SK-N-SH treated with all-trans-retinoic acid at 6 μM for 48 hours (cell line): Measurements from ENCODE around the gene TARBP1.

Experiments used
- ARNTL ChIP-seq: fragments of 450-650 bp; formaldehyde crosslinking; IDR thresholded peaks from 2 replicates; pipeline ENCODE4 v1.5.0; 2020; ENCODE audit warnings: low read depth, mild to moderate bottlenecking, moderate library complexity, borderline replicate concordance
- CSDC2 ChIP-seq: fragments of 250-450 bp; sonication (Bioruptor Pico); IDR thresholded peaks from 2 replicates; pipeline ENCODE4 v1.5.0; 2020; ENCODE audit warnings: mild to moderate bottlenecking, moderate library complexity
- TF ChIP-seq, protein P1 (sequence below): fragments of 250-450 bp; sonication (Bioruptor Pico); IDR thresholded peaks from 2 replicates; pipeline ENCODE4 v1.8.0; 2021; ENCODE audit warnings: low read depth, mild to moderate bottlenecking, moderate library complexity, borderline replicate concordance

GRCh38 chr1:234406871-234407270 lies 72.1 kb downstream of the TARBP1 start:
- TF ChIP-seq, protein P1, sequence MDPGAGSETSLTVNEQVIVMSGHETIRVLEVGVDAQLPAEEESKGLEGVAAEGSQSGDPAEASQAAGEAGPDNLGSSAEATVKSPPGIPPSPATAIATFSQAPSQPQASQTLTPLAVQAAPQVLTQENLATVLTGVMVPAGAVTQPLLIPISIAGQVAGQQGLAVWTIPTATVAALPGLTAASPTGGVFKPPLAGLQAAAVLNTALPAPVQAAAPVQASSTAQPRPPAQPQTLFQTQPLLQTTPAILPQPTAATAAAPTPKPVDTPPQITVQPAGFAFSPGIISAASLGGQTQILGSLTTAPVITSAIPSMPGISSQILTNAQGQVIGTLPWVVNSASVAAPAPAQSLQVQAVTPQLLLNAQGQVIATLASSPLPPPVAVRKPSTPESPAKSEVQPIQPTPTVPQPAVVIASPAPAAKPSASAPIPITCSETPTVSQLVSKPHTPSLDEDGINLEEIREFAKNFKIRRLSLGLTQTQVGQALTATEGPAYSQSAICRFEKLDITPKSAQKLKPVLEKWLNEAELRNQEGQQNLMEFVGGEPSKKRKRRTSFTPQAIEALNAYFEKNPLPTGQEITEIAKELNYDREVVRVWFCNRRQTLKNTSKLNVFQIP (CRISPR knock-in tag), result no peak
- TF ChIP-seq CSDC2, result no peak
- TF ChIP-seq ARNTL (CRISPR knock-in tag), result no peak
